WTC11 (cell line): ENCODE measurements around the gene IQCK. TPM values are rescaled to one million over a fixed set of nuclear protein-coding genes. Genes with fewer than 3 reads are reported as not detected.
A peak's percentile ranks its signal among the peaks of the same experiment; 100 is the strongest.

Experiments
- ATAC-seq: fragments of 200-7000 bp; cut with Tn5 transposase; 2 replicates; pipeline ENCODE4 v1.10.0; 2021; ENCODE audit warnings: mild to moderate bottlenecking, moderate library complexity
- CTCF ChIA-PET: fragments of 300-600 bp; sonication (Branson Sonifier 250); formaldehyde crosslinking; loops from one replicate; lab custom pipeline; 2021; ENCODE audit warnings: antibody characterized with exemption; lab: Charles Lee
- POLR2A ChIA-PET: fragments of 350-600 bp; sonication (Branson Sonifier 250); formaldehyde crosslinking; loops from one replicate; lab custom pipeline; 2021; ENCODE audit warnings: antibody characterized with exemption; lab: Charles Lee
- DNase-seq: peaks from one replicate; pipeline ENCODE4 v3.0.0; 2021; ENCODE audit warnings: low spot score
- H3K27ac Mint-ChIP-seq: 2 replicates; pipeline ENCODE4 v1.8.0; 2021; ENCODE audit warnings: mixed read lengths
- H3K27me3 Mint-ChIP-seq: 2 replicates; pipeline ENCODE4 v1.8.0; 2021; ENCODE audit warnings: low read depth, mild to moderate bottlenecking, moderate library complexity, mixed read lengths
- H3K36me3 Mint-ChIP-seq: 2 replicates; pipeline ENCODE4 v1.8.0; 2021; ENCODE audit warnings: mixed read lengths
- H3K4me1 Mint-ChIP-seq: 2 replicates; pipeline ENCODE4 v1.8.0; 2022; ENCODE audit warnings: mixed read lengths
- H3K4me3 Mint-ChIP-seq: 2 replicates; pipeline ENCODE4 v1.8.0; 2021; ENCODE audit warnings: mild to moderate bottlenecking, moderate library complexity, mixed read lengths
- H3K9me3 Mint-ChIP-seq: 2 replicates; pipeline ENCODE4 v1.8.0; 2021; ENCODE audit warnings: mixed read lengths
- CDX4 ChIP-seq: fragments of 250-450 bp; sonication (Bioruptor Pico); IDR thresholded peaks from 2 replicates; pipeline ENCODE4 v1.9.0; 2021; ENCODE audit warnings: moderate library complexity, mild to moderate bottlenecking, inconsistent platforms, borderline replicate concordance
- CREM ChIP-seq: sonication (generic); formaldehyde crosslinking; IDR thresholded peaks from 2 replicates; pipeline ENCODE4 v1.8.1; 2022; ENCODE audit warnings: mild to moderate bottlenecking, missing genetic modification reagents, moderate library complexity
- E2F1 ChIP-seq: sonication (generic); formaldehyde crosslinking; IDR thresholded peaks from 2 replicates; pipeline ENCODE4 v1.8.0; 2022; ENCODE audit warnings: mild to moderate bottlenecking, missing genetic modification reagents
- ELF4 ChIP-seq: sonication (generic); formaldehyde crosslinking; IDR thresholded peaks from 2 replicates; pipeline ENCODE4 v1.8.1; 2022; ENCODE audit warnings: low read depth, mild to moderate bottlenecking, moderate library complexity, missing genetic modification reagents
- EMX1 ChIP-seq: fragments of 250-450 bp; sonication (Bioruptor Pico); IDR thresholded peaks from 2 replicates; pipeline ENCODE4 v1.8.0; 2021; ENCODE audit warnings: mild to moderate bottlenecking
- ESRRA ChIP-seq: sonication (generic); formaldehyde crosslinking; IDR thresholded peaks from 2 replicates; pipeline ENCODE4 v1.8.1; 2022; ENCODE audit warnings: mild to moderate bottlenecking, missing genetic modification reagents, borderline replicate concordance
- FOXJ3 ChIP-seq: sonication (generic); formaldehyde crosslinking; IDR thresholded peaks from 2 replicates; pipeline ENCODE4 v1.9.0; 2021; ENCODE audit warnings: missing genetic modification reagents, mild to moderate bottlenecking, borderline replicate concordance
- FOXK1 ChIP-seq: sonication (generic); formaldehyde crosslinking; IDR thresholded peaks from 2 replicates; pipeline ENCODE4 v1.8.0; 2022; ENCODE audit warnings: mild to moderate bottlenecking, moderate library complexity, missing genetic modification reagents
- MLX ChIP-seq: sonication (generic); formaldehyde crosslinking; IDR thresholded peaks from 2 replicates; pipeline ENCODE4 v1.8.1; 2023; ENCODE audit warnings: mild to moderate bottlenecking, missing genetic modification reagents, moderate library complexity
- MXD4 ChIP-seq: fragments of 250-450 bp; sonication (Bioruptor Pico); IDR thresholded peaks from 2 replicates; pipeline ENCODE4 v1.8.0; 2021; ENCODE audit warnings: mild to moderate bottlenecking, moderate library complexity, borderline replicate concordance
- MYBL2 ChIP-seq: sonication (generic); formaldehyde crosslinking; IDR thresholded peaks from 2 replicates; pipeline ENCODE4 v1.8.1; 2023; ENCODE audit warnings: mild to moderate bottlenecking, moderate library complexity, missing genetic modification reagents
- PREB ChIP-seq: sonication (generic); formaldehyde crosslinking; IDR thresholded peaks from 2 replicates; pipeline ENCODE4 v1.8.1; 2022; ENCODE audit warnings: mild to moderate bottlenecking, missing genetic modification reagents, moderate library complexity, borderline replicate concordance
- SMAD3 ChIP-seq: sonication (generic); formaldehyde crosslinking; IDR thresholded peaks from 2 replicates; pipeline ENCODE4 v1.8.0; 2022; ENCODE audit warnings: missing genetic modification reagents, mild to moderate bottlenecking, borderline replicate concordance
- ZBTB43 ChIP-seq: sonication (generic); formaldehyde crosslinking; IDR thresholded peaks from 2 replicates; pipeline ENCODE4 v1.8.1; 2023; ENCODE audit warnings: mild to moderate bottlenecking, missing genetic modification reagents
- ZMAT4 ChIP-seq: fragments of 250-450 bp; sonication (Bioruptor Pico); IDR thresholded peaks from 2 replicates; pipeline ENCODE4 v1.9.0; 2021; ENCODE audit warnings: mild to moderate bottlenecking
- ZNF138 ChIP-seq: sonication (generic); formaldehyde crosslinking; conservative IDR thresholded peaks from 2 replicates; pipeline ENCODE4 v1.8.1; 2022; ENCODE audit warnings: mild to moderate bottlenecking, moderate library complexity, missing genetic modification reagents
- ZNF425 ChIP-seq: fragments of 250-450 bp; sonication (Bioruptor Pico); conservative IDR thresholded peaks from 2 replicates; pipeline ENCODE4 v1.9.0; 2021; ENCODE audit warnings: mild to moderate bottlenecking
- total RNA-seq: library from RNA; stranded (reverse); gene quantifications from 3 replicates; pipeline ENCODE4 v1.2.3, GENCODE V29; 2021
- TF ChIP-seq, protein P1 (sequence below): sonication (generic); formaldehyde crosslinking; IDR thresholded peaks from 2 replicates; pipeline ENCODE4 v1.8.0; 2022; ENCODE audit warnings: mild to moderate bottlenecking, missing genetic modification reagents
- TF ChIP-seq, protein P2 (sequence below): fragments of 250-450 bp; sonication (Bioruptor Pico); IDR thresholded peaks from 2 replicates; pipeline ENCODE4 v1.9.0; 2021; ENCODE audit warnings: mild to moderate bottlenecking
- TF ChIP-seq, protein P3 (sequence below): fragments of 250-450 bp; sonication (Bioruptor Pico); IDR thresholded peaks from 2 replicates; pipeline ENCODE4 v2.1.2; 2022; ENCODE audit warnings: mild to moderate bottlenecking, moderate library complexity

IQCK gene
- total RNA-seq, 1 experiment from 2014 or later = 5.8 TPM

- ATAC-seq (no peak), DNase-seq (no peak)
- Mint-ChIP-seq H3K4me1 (no peaks in the 10 kb centered on the region), H3K4me3 (no peak overlapping the region), H3K9me3 (peaks cover 3% of the 10 kb centered on the region; the same call in 1 of the 2 replicates), H3K27ac (peak overlapping the region; percentile 20; the same call in 1 of the 2 replicates), H3K27me3 (no peaks in the 10 kb centered on the region), H3K36me3 (peaks cover 66% of the 10 kb centered on the region)
- POLR2A ChIA-PET = interaction anchor here (1.1 kb wide), 1 partner anchor 34 kb away, joined by 3 read pairs; no protein-coding TSS in a partner anchor
- TF ChIP-seq PREB (CRISPR knock-in tag) (no peak), ZBTB43 (no peak), CDX4 (no peak), ZNF138 (CRISPR knock-in tag) (no peak), ELF4 (CRISPR knock-in tag) (no peak), ESRRA (CRISPR knock-in tag) (no peak), FOXK1 (CRISPR knock-in tag) (no peak), SMAD3 (CRISPR knock-in tag) (no peak), ZNF425 (no peak)
- TF ChIP-seq, protein P1, sequence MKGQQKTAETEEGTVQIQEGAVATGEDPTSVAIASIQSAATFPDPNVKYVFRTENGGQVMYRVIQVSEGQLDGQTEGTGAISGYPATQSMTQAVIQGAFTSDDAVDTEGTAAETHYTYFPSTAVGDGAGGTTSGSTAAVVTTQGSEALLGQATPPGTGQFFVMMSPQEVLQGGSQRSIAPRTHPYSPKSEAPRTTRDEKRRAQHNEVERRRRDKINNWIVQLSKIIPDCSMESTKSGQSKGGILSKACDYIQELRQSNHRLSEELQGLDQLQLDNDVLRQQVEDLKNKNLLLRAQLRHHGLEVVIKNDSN (CRISPR knock-in tag) = no peak
- TF ChIP-seq, protein P2, sequence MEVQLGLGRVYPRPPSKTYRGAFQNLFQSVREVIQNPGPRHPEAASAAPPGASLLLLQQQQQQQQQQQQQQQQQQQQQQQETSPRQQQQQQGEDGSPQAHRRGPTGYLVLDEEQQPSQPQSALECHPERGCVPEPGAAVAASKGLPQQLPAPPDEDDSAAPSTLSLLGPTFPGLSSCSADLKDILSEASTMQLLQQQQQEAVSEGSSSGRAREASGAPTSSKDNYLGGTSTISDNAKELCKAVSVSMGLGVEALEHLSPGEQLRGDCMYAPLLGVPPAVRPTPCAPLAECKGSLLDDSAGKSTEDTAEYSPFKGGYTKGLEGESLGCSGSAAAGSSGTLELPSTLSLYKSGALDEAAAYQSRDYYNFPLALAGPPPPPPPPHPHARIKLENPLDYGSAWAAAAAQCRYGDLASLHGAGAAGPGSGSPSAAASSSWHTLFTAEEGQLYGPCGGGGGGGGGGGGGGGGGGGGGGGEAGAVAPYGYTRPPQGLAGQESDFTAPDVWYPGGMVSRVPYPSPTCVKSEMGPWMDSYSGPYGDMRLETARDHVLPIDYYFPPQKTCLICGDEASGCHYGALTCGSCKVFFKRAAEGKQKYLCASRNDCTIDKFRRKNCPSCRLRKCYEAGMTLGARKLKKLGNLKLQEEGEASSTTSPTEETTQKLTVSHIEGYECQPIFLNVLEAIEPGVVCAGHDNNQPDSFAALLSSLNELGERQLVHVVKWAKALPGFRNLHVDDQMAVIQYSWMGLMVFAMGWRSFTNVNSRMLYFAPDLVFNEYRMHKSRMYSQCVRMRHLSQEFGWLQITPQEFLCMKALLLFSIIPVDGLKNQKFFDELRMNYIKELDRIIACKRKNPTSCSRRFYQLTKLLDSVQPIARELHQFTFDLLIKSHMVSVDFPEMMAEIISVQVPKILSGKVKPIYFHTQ = no peak
- CTCF ChIA-PET = interaction anchor here (1.2 to 1.4 kb wide), 4 partner anchors 15 to 188 kb away, joined by 3 to 8 read pairs (median 6); partner anchors contain the start of genes GPRC5B and VPS35L
Measured at GRCh38 chr16:19696328-19696727, 21.7 kb upstream of the IQCK start.

- Mint-ChIP-seq H3K4me1 (no peaks in the 10 kb centered on the region), H3K9me3 (peaks cover 3% of the 10 kb centered on the region; the same call in 1 of the 2 replicates), H3K36me3 (peaks cover 66% of the 10 kb centered on the region), H3K4me3 (no peak overlapping the region), H3K27ac (no peak overlapping the region), H3K27me3 (no peaks in the 10 kb centered on the region)
- ChIA-PET CTCF (interaction anchor here (1.2 to 2.1 kb wide), 4 partner anchors 16 to 141 kb away, joined by 5 to 11 read pairs (median 7); partner anchors contain the start of gene VPS35L), POLR2A (interaction anchor here (1.1 to 1.3 kb wide), 2 partner anchors 8 to 35 kb away, joined by 3 read pairs; no protein-coding TSS in a partner anchor)
- no peak for ATAC-seq
- TF ChIP-seq E2F1 (CRISPR knock-in tag) (no peak), ZMAT4 (CRISPR knock-in tag) (no peak), FOXJ3 (no peak), EMX1 (CRISPR knock-in tag) (no peak), MLX (CRISPR knock-in tag) (no peak), MXD4 (CRISPR knock-in tag) (no peak), MYBL2 (CRISPR knock-in tag) (no peak), CREM (CRISPR knock-in tag) (no peak)
- TF ChIP-seq, protein P3, sequence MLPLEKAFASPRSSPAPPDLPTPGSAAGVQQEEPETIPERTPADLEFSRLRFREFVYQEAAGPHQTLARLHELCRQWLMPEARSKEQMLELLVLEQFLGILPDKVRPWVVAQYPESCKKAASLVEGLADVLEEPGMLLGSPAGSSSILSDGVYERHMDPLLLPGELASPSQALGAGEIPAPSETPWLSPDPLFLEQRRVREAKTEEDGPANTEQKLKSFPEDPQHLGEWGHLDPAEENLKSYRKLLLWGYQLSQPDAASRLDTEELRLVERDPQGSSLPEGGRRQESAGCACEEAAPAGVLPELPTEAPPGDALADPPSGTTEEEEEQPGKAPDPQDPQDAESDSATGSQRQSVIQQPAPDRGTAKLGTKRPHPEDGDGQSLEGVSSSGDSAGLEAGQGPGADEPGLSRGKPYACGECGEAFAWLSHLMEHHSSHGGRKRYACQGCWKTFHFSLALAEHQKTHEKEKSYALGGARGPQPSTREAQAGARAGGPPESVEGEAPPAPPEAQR (CRISPR knock-in tag) = no peak
- TF ChIP-seq, protein P1 (CRISPR knock-in tag) = no peak
- DNase-seq = no peak
Measured at GRCh38 chr16:19696961-19697360, 21.1 kb upstream of the IQCK start.
